HG03064 (cell line): ENCODE data around the gene RBMS3.

Experiments
- ATAC-seq: cut with Tn5 transposase; IDR thresholded peaks from one replicate; pipeline ENCODE4 v1.9.1; 2021; ENCODE audit warnings: low read depth; ENCODE audit not compliant: unreplicated experiment

RBMS3 gene

DNA sequence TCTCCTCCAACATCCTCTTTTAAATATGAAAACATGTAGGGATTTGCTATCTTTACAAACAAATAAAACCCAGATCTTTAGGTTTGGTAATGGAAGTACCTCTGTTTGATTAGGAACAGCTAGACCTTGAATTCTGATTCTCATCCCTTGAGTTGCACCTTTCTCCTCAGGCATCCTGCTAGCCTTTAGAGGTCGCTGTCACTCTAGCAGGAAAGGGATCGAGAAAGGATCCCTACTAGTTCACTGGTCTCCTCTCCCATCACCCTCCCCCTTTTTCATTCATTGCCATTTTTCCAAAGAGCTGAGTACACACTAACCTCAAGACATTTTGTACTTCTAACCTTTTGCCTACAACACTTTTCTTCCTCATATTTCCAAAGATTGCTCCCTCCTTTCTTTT lies 569.8 kb downstream of the RBMS3 start:
- no peak for ATAC-seq

DNA sequence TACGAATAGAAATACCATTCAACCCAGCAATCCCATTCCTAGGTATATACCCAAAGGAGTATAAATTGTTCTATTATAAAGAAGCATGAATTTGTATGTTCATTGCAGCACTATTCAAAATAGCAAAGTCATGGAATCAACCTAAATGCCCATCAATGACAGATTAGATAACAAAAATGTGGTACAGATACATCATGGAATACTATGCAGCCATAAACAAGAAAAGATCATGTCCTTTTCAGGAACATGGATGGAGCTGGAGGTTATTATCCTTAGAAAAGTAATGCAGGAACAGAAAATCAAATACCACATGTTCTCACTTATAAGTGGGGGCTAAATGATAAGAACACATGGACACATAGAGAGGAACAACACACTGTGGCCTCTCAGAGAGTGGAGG lies 571.9 kb downstream of the RBMS3 start:
- ATAC-seq, result no peak

DNA sequence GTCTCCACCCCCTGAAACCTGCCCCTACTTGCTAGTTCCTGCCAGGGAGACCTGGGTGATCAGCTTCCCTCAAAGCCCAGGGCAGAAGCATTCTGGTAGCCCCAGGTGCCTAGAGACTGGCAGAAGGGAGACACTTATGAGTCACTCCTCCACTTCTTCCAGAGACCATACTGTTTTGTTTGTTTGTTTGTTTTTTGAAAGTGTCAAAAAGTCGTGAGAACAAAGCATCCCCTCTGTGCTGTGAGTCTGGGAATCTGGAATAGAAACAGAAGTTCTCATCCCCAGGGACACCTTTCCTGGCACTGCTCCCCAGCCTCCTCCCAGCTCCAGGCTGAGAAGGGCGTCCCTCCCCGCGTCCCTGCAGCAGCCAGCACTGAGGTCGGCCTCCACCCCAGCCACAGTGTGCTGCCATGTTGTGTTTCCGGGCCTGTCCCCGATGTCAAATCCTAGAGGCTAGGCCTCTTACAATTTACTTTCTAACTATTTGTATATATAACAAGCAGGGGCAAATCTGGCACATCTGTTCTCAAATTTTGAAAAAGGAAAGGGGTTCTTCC lies 573.0 kb downstream of the RBMS3 start:
- no peak for ATAC-seq

- ATAC-seq, result no peak
Measured at GRCh38 chr3:29854821-29855220, 574.0 kb downstream of the RBMS3 start.

DNA sequence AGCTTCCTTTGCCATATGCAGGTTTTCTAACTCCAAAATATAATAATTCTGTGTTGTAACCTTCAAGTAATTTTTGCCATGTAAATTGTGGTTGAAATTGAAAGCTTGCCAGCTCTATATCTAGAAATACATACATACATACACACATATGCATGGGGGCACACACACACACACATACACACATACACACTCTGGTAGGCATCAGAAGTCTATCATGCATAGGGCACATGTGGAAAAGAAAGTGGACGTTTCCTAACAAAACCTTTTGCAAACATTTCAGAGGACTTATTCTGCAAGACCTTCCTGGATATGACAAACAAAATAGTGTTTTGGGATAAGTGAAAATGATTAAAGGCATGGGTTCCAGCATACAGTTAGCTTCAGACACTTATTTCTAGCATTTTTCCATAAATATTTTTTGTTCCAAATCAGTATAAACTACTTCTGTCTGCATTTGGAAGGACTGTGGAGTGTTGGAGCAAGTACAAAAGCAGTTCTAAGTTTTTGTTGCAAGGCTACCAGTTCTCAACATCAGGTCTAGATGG lies 578.9 kb downstream of the RBMS3 start:
- no peak for ATAC-seq

- no peak for ATAC-seq
Measured at GRCh38 chr3:29864809-29865208, 583.9 kb downstream of the RBMS3 start.

GRCh38 chr3:29868543-29869101 lies 587.8 kb downstream of the RBMS3 start:
- ATAC-seq, result no peak

GRCh38 chr3:29870136-29870535 lies 589.3 kb downstream of the RBMS3 start:
- no peak for ATAC-seq

DNA sequence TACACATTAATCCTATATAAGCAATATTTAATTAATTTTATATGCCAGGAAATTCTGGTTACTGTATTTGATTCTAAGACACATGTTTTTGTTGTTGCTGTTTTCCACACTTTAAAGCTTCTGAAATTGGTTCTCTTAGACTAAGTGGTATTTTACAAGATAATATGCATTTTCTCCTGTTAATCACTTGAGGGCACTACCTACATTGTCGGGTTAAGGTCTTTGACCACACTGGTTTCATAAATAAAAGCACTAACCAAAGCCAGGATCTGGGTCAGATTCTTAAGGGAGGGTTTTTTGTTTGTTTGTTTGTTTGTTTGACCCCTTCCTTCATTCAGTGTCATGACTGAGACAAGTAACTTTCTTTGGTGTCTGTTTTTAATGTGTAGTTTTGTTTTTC lies 590.2 kb downstream of the RBMS3 start:
- no peak for ATAC-seq

DNA sequence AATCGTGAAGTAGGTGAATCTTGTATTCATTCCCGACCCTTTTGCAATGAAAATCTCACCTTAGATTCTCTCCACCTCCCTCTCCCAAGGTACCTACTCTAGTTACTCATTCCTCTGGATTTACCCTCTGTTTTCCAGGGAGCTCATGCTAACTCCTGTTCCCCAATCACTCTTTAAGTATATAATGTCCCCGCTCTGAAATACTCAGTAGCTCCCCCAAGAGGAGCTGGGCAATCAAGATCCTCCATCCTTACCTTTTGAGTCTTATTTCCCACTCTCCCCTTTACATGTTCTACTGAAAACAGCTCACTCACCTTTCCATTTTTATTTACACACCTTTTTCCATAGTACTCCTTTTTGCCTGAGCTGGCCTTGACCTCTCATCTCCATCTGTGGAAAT lies 599.9 kb downstream of the RBMS3 start:
- ATAC-seq, result no peak

GRCh38 chr3:29887451-29887850 lies 606.6 kb downstream of the RBMS3 start:
- ATAC-seq, result no peak

DNA sequence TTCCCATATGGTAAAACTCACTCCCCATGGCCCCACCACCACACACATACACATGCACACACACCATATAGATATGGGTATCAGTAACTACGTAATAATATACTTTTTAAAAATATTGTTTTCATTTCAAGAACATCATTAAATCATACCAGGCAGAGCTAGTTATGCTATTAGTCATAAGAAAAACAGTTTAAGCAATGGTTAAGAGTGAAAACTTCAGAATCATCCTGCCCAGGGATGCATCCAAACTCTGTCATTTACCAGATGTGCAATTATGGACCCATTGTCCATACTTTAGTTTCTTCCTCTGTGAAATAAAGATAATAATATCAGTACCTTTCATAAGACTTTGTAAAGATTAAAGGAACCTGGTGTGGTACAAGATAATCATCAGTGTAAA lies 608.3 kb downstream of the RBMS3 start:
- no peak for ATAC-seq

DNA sequence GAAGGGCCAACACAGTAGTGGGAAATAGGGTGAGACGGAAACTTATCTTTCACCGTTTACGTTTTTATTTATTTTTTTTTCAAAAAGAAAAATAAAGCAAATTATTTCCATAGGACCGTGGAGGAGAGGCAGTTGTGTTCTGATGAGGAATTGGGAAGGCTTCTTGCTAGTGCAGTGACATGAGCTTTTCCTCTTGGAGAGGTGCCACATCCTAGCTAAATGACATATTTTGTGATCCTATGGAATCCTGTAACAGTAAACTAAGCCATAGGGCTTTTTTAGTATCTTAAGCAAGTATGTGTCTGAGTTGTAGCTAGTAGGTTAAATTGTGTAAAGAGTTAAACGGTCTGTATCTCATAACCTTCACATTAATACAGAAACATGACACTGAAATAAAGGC lies 609.9 kb downstream of the RBMS3 start:
- ATAC-seq, result no peak

DNA sequence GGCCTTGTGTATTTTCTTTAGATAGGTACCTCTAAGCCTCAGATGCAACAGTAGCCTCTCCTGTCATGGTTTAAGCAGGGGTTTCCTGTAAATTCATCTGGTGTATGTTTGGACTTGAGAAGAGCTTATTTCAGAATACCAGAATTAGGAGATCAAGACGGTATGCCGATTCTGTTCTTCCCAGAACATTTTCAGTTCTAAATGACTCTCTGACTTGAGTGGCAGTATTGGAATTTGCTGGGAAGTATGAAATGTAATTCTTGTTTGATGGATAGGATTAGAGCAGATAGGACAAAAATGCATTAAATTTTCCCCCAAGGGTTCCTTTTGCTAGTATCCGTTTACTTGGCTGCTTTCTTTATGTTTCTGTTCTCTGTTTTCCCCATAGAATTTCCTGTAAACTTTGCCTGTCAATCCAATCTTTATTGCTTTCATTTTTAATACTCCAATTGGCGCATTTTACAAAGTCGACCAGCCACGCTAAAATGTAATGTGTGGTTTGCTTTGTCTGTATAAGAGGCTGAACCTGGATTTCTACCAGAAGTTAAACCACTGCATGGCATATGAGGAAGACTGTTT lies 612.2 kb downstream of the RBMS3 start:
- ATAC-seq, result no peak

DNA sequence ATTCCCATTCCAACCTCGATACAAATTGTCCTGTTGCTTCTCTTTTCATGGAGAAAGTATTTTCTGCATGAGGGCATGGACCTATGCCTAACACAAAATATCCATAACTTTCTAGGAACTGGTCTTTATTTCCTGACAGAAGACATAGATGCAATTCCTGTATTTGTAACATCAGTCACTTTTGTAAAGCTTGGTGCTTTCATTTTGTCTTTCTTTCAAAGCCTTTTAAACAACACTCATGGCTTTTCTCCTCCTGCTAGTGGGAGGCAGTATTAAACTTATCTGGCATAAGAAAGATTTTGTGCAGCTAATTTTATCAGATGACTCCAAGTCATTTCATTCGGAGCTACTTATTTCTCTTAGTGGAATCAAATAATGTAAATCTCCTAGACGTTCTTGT lies 616.0 kb downstream of the RBMS3 start:
- no peak for ATAC-seq

- ATAC-seq, result no peak
Measured at GRCh38 chr3:29898171-29898965, 617.5 kb downstream of the RBMS3 start.

DNA sequence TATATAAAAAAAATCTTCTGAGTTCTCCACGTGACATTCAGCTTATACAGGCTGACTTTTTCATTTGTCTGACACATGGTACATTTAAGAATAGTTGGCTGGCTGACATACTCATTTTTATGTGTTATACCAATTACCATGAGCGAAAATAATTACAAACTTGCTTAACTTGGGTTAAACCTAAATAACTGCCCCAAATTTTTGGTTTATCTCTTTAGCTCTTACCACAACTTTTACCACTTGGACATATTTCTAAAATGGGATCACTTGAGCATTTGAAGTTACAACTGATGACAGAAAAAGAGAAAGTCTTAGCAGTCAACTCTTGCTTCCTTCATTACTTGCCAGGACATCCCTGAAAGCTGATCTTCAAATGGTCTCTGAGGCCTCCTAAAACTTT lies 618.1 kb downstream of the RBMS3 start:
- ATAC-seq, result no peak

DNA sequence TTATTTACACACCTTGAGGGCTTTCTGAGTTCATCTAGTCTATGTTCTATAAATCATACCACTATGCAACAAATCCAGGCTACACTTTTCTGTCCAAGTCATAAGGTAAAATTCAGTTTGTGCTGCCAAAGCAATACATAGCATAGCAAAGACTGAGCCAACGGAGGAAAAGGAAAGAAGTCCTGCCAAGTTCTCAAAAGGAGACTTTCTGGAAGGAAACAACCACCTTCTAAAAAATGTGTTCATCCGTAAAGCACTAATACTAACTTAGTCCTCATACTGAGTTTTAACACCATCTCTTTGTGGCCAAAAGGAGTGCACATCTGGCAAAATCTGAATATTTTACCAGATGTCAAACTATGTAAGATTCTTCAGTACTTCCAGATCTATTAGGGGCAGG lies 620.2 kb downstream of the RBMS3 start:
- no peak for ATAC-seq

DNA sequence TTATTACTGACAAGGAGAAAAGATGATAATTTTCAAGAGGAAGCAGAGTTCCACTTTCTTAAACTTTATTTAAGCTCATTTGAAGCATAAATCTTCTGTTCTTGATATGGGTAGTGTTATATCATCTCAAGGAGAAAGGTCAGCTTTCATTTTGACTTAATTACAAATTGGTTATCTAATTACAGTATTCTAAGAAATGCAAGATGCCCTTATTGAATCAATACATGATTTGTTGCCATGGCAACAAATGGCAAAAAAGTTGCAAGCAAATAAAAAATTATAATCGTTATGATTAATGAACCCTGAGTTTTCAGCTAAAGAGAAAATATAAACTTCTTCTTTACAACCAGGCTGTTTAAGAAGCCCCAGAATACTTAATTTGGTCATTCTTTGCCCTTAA lies 622.7 kb downstream of the RBMS3 start:
- no peak for ATAC-seq

DNA sequence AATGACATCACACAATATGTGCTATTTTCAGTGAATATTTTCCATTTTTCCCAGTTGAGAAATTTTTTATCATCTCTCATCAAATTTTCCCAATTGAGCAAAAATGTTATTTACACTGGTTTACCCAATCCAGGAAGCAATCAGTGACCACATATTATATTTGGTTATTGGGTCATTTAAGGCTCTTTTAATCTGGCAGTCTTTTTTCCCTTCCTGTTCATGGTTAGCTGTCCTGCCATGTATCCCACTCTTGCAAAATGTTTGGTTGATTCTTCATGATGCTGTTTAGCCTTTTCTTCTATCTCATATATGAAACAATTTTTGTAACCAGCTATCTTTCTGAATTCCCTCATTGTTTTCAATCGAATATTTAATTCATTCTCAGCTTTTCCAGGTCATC lies 626.0 kb downstream of the RBMS3 start:
- ATAC-seq, result no peak

GRCh38 chr3:29912600-29913288 lies 631.9 kb downstream of the RBMS3 start:
- no peak for ATAC-seq
